Endothelial cell of hepatic sinusoid (primary cell): ENCODE measurements around the gene INAVA.

ENCODE experiments used
- in situ Hi-C: cut with HindIII; loops from 2 replicates; pipeline ENCODE4 v1.10.0; 2017; ENCODE audit warnings: low sequenced_read_pairs

Gene INAVA

GRCh38 chr1:200894712-200895442 is at the start of gene INAVA:
INAVA (plus strand) TSS chr1:200894900; CDS start chr1:200898401, 3,501 bp downstream.
- in situ Hi-C loops: no loop called here

- in situ Hi-C loops: no loop called here
These were observed 49.3 kb upstream of the INAVA start for GRCh38 chr1:200845360-200845759.

GRCh38 chr1:200846398-200846797 is 48.3 kb upstream of the INAVA start:
- in situ Hi-C loops: no loop called here

- in situ Hi-C loops: no loop called here
These were observed 45.3 kb upstream of the INAVA start for GRCh38 chr1:200849430-200849829.

- in situ Hi-C loops: no loop called here
These were observed 44.1 kb upstream of the INAVA start for GRCh38 chr1:200850554-200850953.

- in situ Hi-C loops: no loop called here
These were observed 37.9 kb upstream of the INAVA start for GRCh38 chr1:200856716-200857357.

GRCh38 chr1:200857804-200858203 is 36.9 kb upstream of the INAVA start:
- in situ Hi-C loops: no loop called here

- in situ Hi-C loops: no loop called here
These were observed 32.6 kb upstream of the INAVA start for GRCh38 chr1:200861937-200862647.

- in situ Hi-C loops: no loop called here
These were observed 31.8 kb upstream of the INAVA start for GRCh38 chr1:200862713-200863415.

- in situ Hi-C loops: no loop called here
These were observed 28.6 kb upstream of the INAVA start for GRCh38 chr1:200866116-200866515.

GRCh38 chr1:200866521-200866920 is 28.2 kb upstream of the INAVA start:
- in situ Hi-C loops: no loop called here

- in situ Hi-C loops: no loop called here
These were observed 27.5 kb upstream of the INAVA start for GRCh38 chr1:200867018-200867811.

GRCh38 chr1:200869376-200869752 is 25.3 kb upstream of the INAVA start:
- in situ Hi-C loops: no loop called here

GRCh38 chr1:200869753-200870391 is 24.8 kb upstream of the INAVA start:
- in situ Hi-C loops: no loop called here

GRCh38 chr1:200872446-200873115 is 22.1 kb upstream of the INAVA start, which contains the start of gene GPR25:
GPR25 (plus strand) TSS chr1:200872981; CDS start chr1:200873038, 57 bp downstream.
- in situ Hi-C loops: no loop called here

- in situ Hi-C loops: no loop called here
These were observed 21.5 kb upstream of the INAVA start for GRCh38 chr1:200873116-200873670.

GRCh38 chr1:200873671-200874397 is 20.9 kb upstream of the INAVA start:
- in situ Hi-C loops: no loop called here

- in situ Hi-C loops: loop anchor here (5.0 kb wide), 1 partner anchor 48 kb away; no protein-coding TSS in a partner anchor
These were observed 20.0 kb upstream of the INAVA start for GRCh38 chr1:200874694-200875093.
